ENCODE data around the gene ATXN7L1. TPM values are rescaled to one million over a fixed set of nuclear protein-coding genes. Genes with fewer than 3 reads are reported as not detected.

ATXN7L1 gene
- total RNA-seq, 3 donors from 2014 or later (not counting 1 experiment from before 2014, with no cell fraction given): 37.5 to 48.6 (median 47.9) TPM

DNA sequence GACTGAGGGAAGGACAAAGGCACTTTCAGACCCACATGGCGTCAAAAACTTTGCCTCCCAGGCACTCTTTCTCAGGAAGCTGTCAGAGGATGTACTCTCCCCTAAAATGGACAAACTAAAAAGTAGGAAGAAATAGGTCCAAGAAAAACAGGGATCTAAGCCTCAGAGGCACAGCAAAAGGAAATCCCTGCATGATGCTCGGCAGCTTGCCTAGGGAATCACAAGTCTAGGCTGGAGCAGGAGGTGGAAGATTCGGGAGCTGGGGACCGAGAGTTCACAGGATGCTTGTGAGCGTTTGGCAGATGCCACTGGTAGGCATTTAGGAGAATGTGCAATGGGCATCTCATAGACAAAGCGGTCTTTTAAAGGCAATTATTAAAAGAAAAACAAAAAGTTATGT is 60.8 kb downstream of the ATXN7L1 start:
- DNase-seq: no peak
- intact Hi-C loops (cut with micrococcal nuclease): no loop called here
- Mint-ChIP-seq H3K4me1 (peaks cover 31 to 46% of the 10 kb centered on the region in 2 donors), H3K36me3 (no peaks in the 10 kb centered on the region), H3K4me3 (no peak overlapping the region), H3K27ac (no peak overlapping the region), H3K27me3 (ENCODE audit: low read depth in 2 of 2) (no peaks in the 10 kb centered on the region), H3K9me3 (no peaks in the 10 kb centered on the region)
- TF ChIP-seq, protein P1, sequence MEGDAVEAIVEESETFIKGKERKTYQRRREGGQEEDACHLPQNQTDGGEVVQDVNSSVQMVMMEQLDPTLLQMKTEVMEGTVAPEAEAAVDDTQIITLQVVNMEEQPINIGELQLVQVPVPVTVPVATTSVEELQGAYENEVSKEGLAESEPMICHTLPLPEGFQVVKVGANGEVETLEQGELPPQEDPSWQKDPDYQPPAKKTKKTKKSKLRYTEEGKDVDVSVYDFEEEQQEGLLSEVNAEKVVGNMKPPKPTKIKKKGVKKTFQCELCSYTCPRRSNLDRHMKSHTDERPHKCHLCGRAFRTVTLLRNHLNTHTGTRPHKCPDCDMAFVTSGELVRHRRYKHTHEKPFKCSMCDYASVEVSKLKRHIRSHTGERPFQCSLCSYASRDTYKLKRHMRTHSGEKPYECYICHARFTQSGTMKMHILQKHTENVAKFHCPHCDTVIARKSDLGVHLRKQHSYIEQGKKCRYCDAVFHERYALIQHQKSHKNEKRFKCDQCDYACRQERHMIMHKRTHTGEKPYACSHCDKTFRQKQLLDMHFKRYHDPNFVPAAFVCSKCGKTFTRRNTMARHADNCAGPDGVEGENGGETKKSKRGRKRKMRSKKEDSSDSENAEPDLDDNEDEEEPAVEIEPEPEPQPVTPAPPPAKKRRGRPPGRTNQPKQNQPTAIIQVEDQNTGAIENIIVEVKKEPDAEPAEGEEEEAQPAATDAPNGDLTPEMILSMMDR (IDR thresholded peaks at IDR 0.05): no peak
- no peak overlapping the region for H3K27ac ChIP-seq (ENCODE audit: low read length)
- no peaks in the 10 kb centered on the region for H3K36me3 ChIP-seq (ENCODE audit: control insufficient read depth, insufficient read depth, low read length)
- no peaks in the 10 kb centered on the region for H3K9me3 ChIP-seq (ENCODE audit: control insufficient read depth, insufficient read depth, low read length)
- H3K4me3 ChIP-seq (ENCODE audit: low read length): no peak overlapping the region
- H3K4me1 ChIP-seq (ENCODE audit: control insufficient read depth, insufficient read depth, low read length): peaks cover 4% of the 10 kb centered on the region
- no peaks in the 10 kb centered on the region for H3K27me3 ChIP-seq (ENCODE audit: control insufficient read depth, insufficient read depth, low read length)
- no peak for ATAC-seq
- WGBS (ENCODE audit: insufficient coverage): 96% methylated on average over 5 of the region's 6 CpGs

DNA sequence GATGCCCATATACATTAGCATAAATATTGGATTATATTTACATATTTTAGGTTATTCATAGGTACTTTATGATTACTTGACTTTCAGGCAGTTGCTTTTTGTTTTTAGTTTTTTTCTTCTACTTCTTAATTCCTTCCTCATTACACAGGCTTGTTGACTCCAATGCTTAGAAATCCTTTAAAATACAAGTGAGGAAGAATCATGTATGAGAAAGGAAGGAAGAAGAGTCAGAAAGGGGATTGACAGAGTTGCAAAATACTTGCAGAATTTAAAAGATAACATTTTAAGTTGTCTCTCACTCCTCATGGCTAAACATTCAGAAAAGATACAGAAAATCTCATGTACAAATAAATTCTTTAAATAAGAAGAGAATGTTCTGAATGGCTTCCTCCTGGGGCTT is 61.9 kb downstream of the ATXN7L1 start:
- H3K27me3 Mint-ChIP-seq (ENCODE audit: low read depth in 2 of 2): no peaks in the 10 kb centered on the region
- no peaks in the 10 kb centered on the region for H3K36me3 ChIP-seq (ENCODE audit: control insufficient read depth, insufficient read depth, low read length)
- H3K27ac Mint-ChIP-seq: no peak overlapping the region
- H3K9me3 ChIP-seq (ENCODE audit: control insufficient read depth, insufficient read depth, low read length): no peaks in the 10 kb centered on the region
- no peaks in the 10 kb centered on the region for H3K36me3 Mint-ChIP-seq
- H3K4me3 Mint-ChIP-seq: no peak overlapping the region
- intact Hi-C loops (cut with micrococcal nuclease): no loop called here
- no peak overlapping the region for H3K27ac ChIP-seq (ENCODE audit: low read length)
- H3K4me3 ChIP-seq (ENCODE audit: low read length): no peak overlapping the region
- DNase-seq (no peak), ATAC-seq (no peak)
- H3K9me3 Mint-ChIP-seq: no peaks in the 10 kb centered on the region
- peaks cover 31 to 46% of the 10 kb centered on the region in 2 donors for H3K4me1 Mint-ChIP-seq
- H3K4me1 ChIP-seq (ENCODE audit: control insufficient read depth, insufficient read depth, low read length): peaks cover 12% of the 10 kb centered on the region
- H3K27me3 ChIP-seq (ENCODE audit: control insufficient read depth, insufficient read depth, low read length): no peaks in the 10 kb centered on the region
- TF ChIP-seq, protein P1 (IDR thresholded peaks at IDR 0.05): no peak

DNA sequence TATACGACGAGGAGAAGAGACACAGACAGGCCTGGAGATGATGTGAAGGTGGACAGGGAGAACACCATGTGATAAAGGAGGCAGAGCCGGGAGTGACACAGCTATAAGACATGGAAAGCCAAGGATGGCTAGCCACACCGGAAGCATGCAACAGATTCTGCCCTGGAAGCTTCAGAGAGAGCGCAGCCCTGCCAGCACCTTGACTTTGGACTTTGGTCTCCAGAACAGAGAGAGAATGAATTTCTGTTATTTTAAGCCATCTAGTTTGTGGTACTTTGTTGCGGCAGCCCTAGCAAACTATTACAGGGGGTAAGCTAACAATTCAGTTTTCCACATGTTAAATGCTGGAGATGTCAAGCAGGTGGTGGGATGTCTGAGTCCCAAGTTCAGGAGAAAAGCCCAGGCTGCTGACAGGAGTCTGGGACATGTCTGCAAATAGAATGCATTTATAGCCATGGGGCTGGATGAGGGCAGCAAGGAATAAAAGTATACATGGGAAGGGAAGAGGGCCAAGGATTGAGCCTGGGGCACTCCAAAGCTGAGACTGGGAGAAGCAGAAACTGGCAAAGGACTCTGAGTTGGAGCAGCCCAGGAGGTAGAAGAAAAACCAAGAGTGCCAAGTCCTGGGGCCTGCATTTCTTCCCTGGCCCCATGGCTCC is 65.1 kb downstream of the ATXN7L1 start:
- no peak overlapping the region for H3K27ac ChIP-seq (ENCODE audit: low read length)
- H3K4me3 Mint-ChIP-seq: no peak overlapping the region
- H3K4me3 ChIP-seq (ENCODE audit: low read length): no peak overlapping the region
- H3K4me1 ChIP-seq (ENCODE audit: control insufficient read depth, insufficient read depth, low read length): peaks cover 39% of the 10 kb centered on the region
- no peaks in the 10 kb centered on the region for H3K27me3 ChIP-seq (ENCODE audit: control insufficient read depth, insufficient read depth, low read length)
- TF ChIP-seq, protein P1 (IDR thresholded peaks at IDR 0.05): no peak
- ATAC-seq: no peak
- intact Hi-C loops (cut with micrococcal nuclease): no loop called here
- H3K36me3 Mint-ChIP-seq: no peaks in the 10 kb centered on the region
- 99% methylated on average over 6 of the region's 6 CpGs for WGBS (ENCODE audit: insufficient coverage)
- no peaks in the 10 kb centered on the region for H3K9me3 ChIP-seq (ENCODE audit: control insufficient read depth, insufficient read depth, low read length)
- H3K9me3 Mint-ChIP-seq: no peaks in the 10 kb centered on the region
- no peak for DNase-seq
- H3K4me1 Mint-ChIP-seq: peaks cover 61 to 72% of the 10 kb centered on the region in 2 donors
- H3K36me3 ChIP-seq (ENCODE audit: control insufficient read depth, insufficient read depth, low read length): no peaks in the 10 kb centered on the region
- H3K27ac Mint-ChIP-seq: peak overlapping the region; percentile 6 to 98
- no peaks in the 10 kb centered on the region for H3K27me3 Mint-ChIP-seq (ENCODE audit: low read depth in 2 of 2)

DNA sequence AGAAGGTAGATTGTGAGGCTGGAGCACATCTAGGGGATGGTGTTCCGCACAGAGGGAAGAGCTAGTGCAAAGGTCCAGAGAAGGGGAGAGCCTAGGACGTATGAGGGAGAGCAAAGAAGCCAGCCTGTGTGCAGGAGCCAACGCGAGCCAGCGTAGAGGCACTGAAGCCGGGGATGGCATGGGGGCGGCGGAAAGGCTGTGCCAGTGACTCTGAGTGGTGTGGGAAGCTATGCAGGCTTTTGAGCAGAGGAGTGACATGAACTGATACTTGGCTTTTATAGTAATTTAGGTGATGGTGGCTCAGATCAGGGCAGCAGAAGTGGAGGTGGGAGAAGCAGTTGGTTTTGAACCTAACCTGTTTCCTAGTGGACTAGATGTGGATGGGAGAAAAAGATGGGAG is 65.8 kb downstream of the ATXN7L1 start:
- DNase-seq (no peak), ATAC-seq (no peak)
- Histone ChIP-seq H3K36me3 (ENCODE audit: control insufficient read depth, insufficient read depth, low read length) (no peaks in the 10 kb centered on the region), H3K4me3 (ENCODE audit: low read length) (no peak overlapping the region), H3K9me3 (ENCODE audit: control insufficient read depth, insufficient read depth, low read length) (no peaks in the 10 kb centered on the region), H3K4me1 (ENCODE audit: control insufficient read depth, insufficient read depth, low read length) (peaks cover 46% of the 10 kb centered on the region), H3K27me3 (ENCODE audit: control insufficient read depth, insufficient read depth, low read length) (no peaks in the 10 kb centered on the region), H3K27ac (ENCODE audit: low read length) (no peak overlapping the region)
- WGBS (ENCODE audit: insufficient coverage): 97% methylated on average over 8 of the region's 8 CpGs
- H3K9me3 Mint-ChIP-seq: no peaks in the 10 kb centered on the region
- peaks cover 61 to 73% of the 10 kb centered on the region in 2 donors for H3K4me1 Mint-ChIP-seq
- peak overlapping the region; percentile 6 to 98 for H3K27ac Mint-ChIP-seq
- TF ChIP-seq, protein P1 (IDR thresholded peaks at IDR 0.05): no peak
- no peaks in the 10 kb centered on the region for H3K36me3 Mint-ChIP-seq
- no peak overlapping the region for H3K4me3 Mint-ChIP-seq
- intact Hi-C loops (cut with micrococcal nuclease): no loop called here
- H3K27me3 Mint-ChIP-seq (ENCODE audit: low read depth in 2 of 2): no peaks in the 10 kb centered on the region

Data from natural killer cell (primary cell).